Trophoblast cell (in vitro differentiated cells and primary cell): ENCODE data around the gene C14orf93.

ENCODE experiments used
- DNase-seq, 2 donors: peaks; one replicate each; pipeline ENCODE4 v3.0.0-alpha.2; 2016
- H2AFZ ChIP-seq: 2 replicates; pipeline ENCODE4 v1.6.1; 2013; ENCODE audit warnings: low read length, moderate library complexity, mild to moderate bottlenecking; ENCODE audit not compliant: insufficient read depth, poor library complexity
- H2AK5ac ChIP-seq: 2 replicates; pipeline ENCODE4 v1.6.1; 2013; ENCODE audit warnings: mild to moderate bottlenecking, low read length
- H2BK120ac ChIP-seq: 2 replicates; pipeline ENCODE4 v1.6.1; 2013; ENCODE audit warnings: low read length, mild to moderate bottlenecking, moderate library complexity; ENCODE audit not compliant: insufficient read depth, poor library complexity
- H2BK12ac ChIP-seq: 2 replicates; pipeline ENCODE4 v1.6.1; 2013; ENCODE audit warnings: mild to moderate bottlenecking, low read length, moderate library complexity
- H2BK5ac ChIP-seq: 2 replicates; pipeline ENCODE4 v1.6.1; 2013; ENCODE audit warnings: low read length, low read depth, moderate library complexity, mild to moderate bottlenecking; ENCODE audit not compliant: poor library complexity
- H3K14ac ChIP-seq: 2 replicates; pipeline ENCODE4 v1.6.1; 2013; ENCODE audit warnings: mild to moderate bottlenecking, low read length
- H3K18ac ChIP-seq: 2 replicates; pipeline ENCODE4 v1.6.1; 2013; ENCODE audit warnings: mild to moderate bottlenecking, low read length
- H3K23ac ChIP-seq: 2 replicates; pipeline ENCODE4 v1.6.1; 2013; ENCODE audit warnings: low read length
- H3K27ac ChIP-seq: 2 replicates; pipeline ENCODE4 v1.5.1; 2013; ENCODE audit warnings: low read depth, mild to moderate bottlenecking, inconsistent platforms, low read length, moderate library complexity
- H3K27me3 ChIP-seq: 2 replicates; pipeline ENCODE4 v1.6.1; 2013; ENCODE audit warnings: inconsistent platforms, mild to moderate bottlenecking, low read length, moderate library complexity; ENCODE audit not compliant: insufficient read depth
- H3K36me3 ChIP-seq, 2 experiments: 1 replicate in 1 of 2; 2 replicates in 1 of 2; pipeline ENCODE4 v1.6.1; 2013; ENCODE audit warnings: low read length in 2 of 2, mild to moderate bottlenecking in 2 of 2, moderate library complexity in 1 of 2; ENCODE audit not compliant: insufficient read depth in 2 of 2, control insufficient read depth in 1 of 2
- H3K4ac ChIP-seq: 2 replicates; pipeline ENCODE4 v1.6.1; 2013; ENCODE audit warnings: low read depth, mild to moderate bottlenecking, low read length, moderate library complexity
- H3K4me1 ChIP-seq, 2 experiments: 1 replicate in 1 of 2; 2 replicates in 1 of 2; pipeline ENCODE4 v1.6.1; 2013; ENCODE audit warnings: low read length in 2 of 2, mild to moderate bottlenecking in 2 of 2, moderate library complexity in 1 of 2; ENCODE audit not compliant: insufficient read depth in 2 of 2, control insufficient read depth in 1 of 2
- H3K4me2 ChIP-seq: 2 replicates; pipeline ENCODE4 v1.6.1; 2013; ENCODE audit warnings: inconsistent platforms, mild to moderate bottlenecking, low read length, moderate library complexity
- H3K4me3 ChIP-seq: 2 replicates; pipeline ENCODE4 v1.5.1; 2013; ENCODE audit warnings: mild to moderate bottlenecking, low read depth, low read length, inconsistent platforms
- H3K79me1 ChIP-seq: one replicate; pipeline ENCODE4 v1.6.1; 2013; ENCODE audit warnings: low read length
- H3K79me2 ChIP-seq: 2 replicates; pipeline ENCODE4 v1.6.1; 2013; ENCODE audit warnings: low read length, mild to moderate bottlenecking; ENCODE audit not compliant: control insufficient read depth, insufficient read depth, poor library complexity
- H3K9ac ChIP-seq: 2 replicates; pipeline ENCODE4 v1.6.1; 2013; ENCODE audit warnings: mild to moderate bottlenecking, low read length
- H3K9me3 ChIP-seq: 2 replicates; pipeline ENCODE4 v1.6.1; 2013; ENCODE audit warnings: low read depth, mild to moderate bottlenecking, control low read depth, inconsistent platforms, low read length; ENCODE audit not compliant: insufficient read depth
- H4K12ac ChIP-seq: 2 replicates; pipeline ENCODE4 v1.6.1; 2013; ENCODE audit warnings: low read depth, mild to moderate bottlenecking, low read length, moderate library complexity
- H4K8ac ChIP-seq: 2 replicates; pipeline ENCODE4 v1.6.1; 2013; ENCODE audit warnings: low read depth, mild to moderate bottlenecking, low read length, moderate library complexity
- H4K91ac ChIP-seq: one replicate; pipeline ENCODE4 v1.6.1; 2013; ENCODE audit warnings: low read depth, mild to moderate bottlenecking, low read length, moderate library complexity
- WGBS: extraction: QIAGEN DNeasy Blood & Tissue Kit; methylation state at CpG from one replicate; pipeline ENCODE4 v1.1.7; 2013; ENCODE audit warnings: missing lambda C conversion rate; ENCODE audit not compliant: insufficient read length, insufficient coverage; ENCODE audit errors: extremely low coverage; 5-methylcytosine and 5-hydroxymethylcytosine counted together

The C14orf93 gene

DNA sequence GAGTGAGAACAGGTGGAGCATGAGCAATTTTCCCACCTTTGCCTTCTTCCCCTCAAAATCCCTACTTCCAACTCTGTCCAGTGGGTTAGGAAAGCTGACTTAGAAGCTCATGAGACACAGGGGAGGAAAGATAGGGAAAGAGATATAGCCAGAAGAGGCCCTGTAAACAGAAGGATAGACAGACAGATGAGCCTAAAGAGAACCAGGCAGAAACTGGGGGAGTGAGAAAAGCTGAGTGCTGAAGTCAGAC lies 32.6 kb downstream of the C14orf93 start:
- Histone ChIP-seq H3K18ac (peak overlapping the region; percentile 58), H2BK120ac (peak overlapping the region; percentile 59), H3K4me1 (peaks cover 28 to 32% of the 10 kb centered on the region in 2 experiments), H3K4me2 (peak overlapping the region; percentile 43), H3K9me3 (no peaks in the 10 kb centered on the region), H4K91ac (peak overlapping the region; percentile 68), H3K27ac (peak overlapping the region; percentile 84), H3K9ac (no peak overlapping the region), H4K12ac (no peak overlapping the region), H2AFZ (no peak overlapping the region), H3K4ac (no peak overlapping the region), H4K8ac (peak overlapping the region; percentile 34), H2BK5ac (peak overlapping the region; percentile 74), H3K4me3 (no peak overlapping the region), H3K23ac (no peak overlapping the region), H3K79me2 (peaks cover 35% of the 10 kb centered on the region), H3K79me1 (peaks cover 36% of the 10 kb centered on the region), H2BK12ac (peak overlapping the region; percentile 39), H2AK5ac (no peak overlapping the region), H3K14ac (peak overlapping the region; percentile 25), H3K27me3 (no peaks in the 10 kb centered on the region), H3K36me3 (peaks cover 39 to 48% of the 10 kb centered on the region in 2 experiments)
- DNase-seq, result no peak

DNA sequence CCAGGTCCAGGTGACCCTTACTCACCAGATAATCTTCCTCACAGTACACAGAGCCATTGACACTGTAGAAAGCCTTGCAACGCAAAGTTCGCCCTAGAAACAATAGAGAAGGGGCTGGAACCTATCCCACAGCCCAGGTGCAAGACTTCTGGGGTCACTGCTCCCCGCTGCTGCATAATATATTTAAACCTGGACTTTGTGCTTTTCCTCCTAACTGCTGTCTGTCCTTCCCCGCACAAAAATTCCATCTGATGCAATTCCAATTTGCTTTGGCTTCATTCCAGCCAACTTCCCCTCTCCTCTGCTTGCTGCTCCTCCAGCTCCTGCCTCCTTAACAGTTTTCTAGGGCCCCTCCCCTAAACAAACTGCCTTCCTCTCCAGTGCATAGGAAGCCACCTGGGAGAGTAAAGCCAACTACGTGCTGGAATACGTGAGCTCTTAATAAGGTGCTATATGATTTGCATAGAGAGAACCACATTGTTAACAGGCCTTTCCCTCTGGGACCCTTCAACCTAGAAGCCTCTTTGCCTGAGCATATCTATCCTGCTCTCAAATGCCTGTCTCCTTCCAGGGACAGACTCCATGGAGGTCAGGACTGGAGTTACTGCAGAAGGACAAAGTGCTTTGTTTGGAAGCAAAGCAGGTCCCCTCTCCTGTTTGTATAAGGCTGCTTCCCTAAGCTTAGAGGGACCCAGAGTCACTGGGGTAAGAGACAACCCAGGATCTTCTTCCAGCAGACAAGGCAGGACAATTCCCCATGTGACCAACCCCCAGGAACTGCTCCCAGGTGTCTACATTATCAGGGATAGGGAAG lies 33.1 kb downstream of the C14orf93 start:
- no peak overlapping the region for H3K23ac ChIP-seq
- H3K4ac ChIP-seq, result peak overlapping the region; percentile 7
- peak overlapping the region; percentile 11 for H3K9ac ChIP-seq
- H3K18ac ChIP-seq, result peak overlapping the region; percentile 58
- H4K91ac ChIP-seq, result peak overlapping the region; percentile 68
- H3K14ac ChIP-seq, result peak overlapping the region; percentile 25
- peak overlapping the region; percentile 84 for H3K27ac ChIP-seq
- H3K4me3 ChIP-seq, result no peak overlapping the region
- peaks cover 31% of the 10 kb centered on the region for H3K79me1 ChIP-seq
- peak overlapping the region; percentile 39 for H2BK12ac ChIP-seq
- no peaks in the 10 kb centered on the region for H3K9me3 ChIP-seq
- no peak overlapping the region for H4K12ac ChIP-seq
- H2AK5ac ChIP-seq, result no peak overlapping the region
- H3K36me3 ChIP-seq, result peaks cover 41 to 52% of the 10 kb centered on the region in 2 experiments
- peak overlapping the region; percentile 34 for H4K8ac ChIP-seq
- H3K27me3 ChIP-seq, result no peaks in the 10 kb centered on the region
- H2AFZ ChIP-seq, result no peak overlapping the region
- peak overlapping the region; percentile 74 for H2BK5ac ChIP-seq
- peak overlapping the region; percentile 43 for H3K4me2 ChIP-seq
- H2BK120ac ChIP-seq, result peak overlapping the region; percentile 59
- H3K4me1 ChIP-seq, result peaks cover 28 to 32% of the 10 kb centered on the region in 2 experiments
- no CpG with 5 or more reads among the region's 6 CpGs for WGBS
- peaks cover 30% of the 10 kb centered on the region for H3K79me2 ChIP-seq
- DNase-seq, result no peak

DNA sequence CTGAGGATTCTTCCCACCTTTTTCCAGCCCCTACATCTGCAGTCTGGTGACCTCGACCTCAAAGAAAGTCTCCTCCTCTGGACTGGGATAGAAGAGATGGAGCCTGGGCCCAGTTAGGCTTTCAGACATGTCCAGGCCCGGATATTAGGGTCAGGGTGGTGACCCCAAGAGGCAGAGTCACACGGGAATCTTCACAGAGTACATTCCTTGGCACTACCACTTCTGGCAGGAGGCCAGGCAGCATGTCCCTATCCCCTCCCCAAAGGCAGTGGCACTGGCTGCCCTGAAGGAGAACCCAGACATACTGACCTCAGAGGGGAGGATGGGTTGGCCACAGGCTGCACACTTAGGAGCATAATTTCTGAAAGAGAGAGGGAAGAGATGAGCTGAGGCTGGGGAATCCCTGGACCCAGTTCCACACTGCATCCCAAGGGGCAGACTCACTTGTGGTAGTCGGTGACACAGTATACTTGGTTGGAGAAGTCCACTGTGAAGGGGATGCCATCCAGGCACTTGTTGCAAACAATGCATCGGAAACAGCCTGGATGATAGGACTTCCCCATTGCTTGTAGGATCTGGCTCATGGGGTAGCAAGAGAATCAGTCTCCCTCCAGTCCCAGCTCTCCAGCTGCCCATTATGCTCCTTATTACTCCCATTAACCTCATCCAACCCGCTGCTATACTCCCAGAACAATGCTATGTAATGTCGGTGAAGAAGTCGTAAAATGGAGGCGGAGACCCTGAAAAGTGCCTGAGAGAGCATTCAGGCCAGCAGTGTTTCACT lies 35.2 kb downstream of the C14orf93 start:
- H3K79me2 ChIP-seq, result peaks cover 12% of the 10 kb centered on the region
- H3K4me3 ChIP-seq, result no peak overlapping the region
- H2BK5ac ChIP-seq, result no peak overlapping the region
- H3K79me1 ChIP-seq, result peaks cover 15% of the 10 kb centered on the region
- H3K18ac ChIP-seq, result no peak overlapping the region
- H3K9me3 ChIP-seq, result no peaks in the 10 kb centered on the region
- no peak overlapping the region for H3K14ac ChIP-seq
- peak overlapping the region; percentile 13 for H3K9ac ChIP-seq
- H3K4me2 ChIP-seq, result no peak overlapping the region
- no peak overlapping the region for H3K27ac ChIP-seq
- H2BK12ac ChIP-seq, result no peak overlapping the region
- H3K4ac ChIP-seq, result no peak overlapping the region
- H3K4me1 ChIP-seq, result peaks cover 25 to 29% of the 10 kb centered on the region in 2 experiments
- no peak overlapping the region for H2BK120ac ChIP-seq
- no peak for DNase-seq
- no CpG with 5 or more reads among the region's 9 CpGs for WGBS
- H3K27me3 ChIP-seq, result no peaks in the 10 kb centered on the region
- peaks cover 41 to 52% of the 10 kb centered on the region in 2 experiments for H3K36me3 ChIP-seq
- H4K91ac ChIP-seq, result no peak overlapping the region
- H2AK5ac ChIP-seq, result no peak overlapping the region
- no peak overlapping the region for H4K12ac ChIP-seq
- no peak overlapping the region for H2AFZ ChIP-seq
- no peak overlapping the region for H3K23ac ChIP-seq
- no peak overlapping the region for H4K8ac ChIP-seq

DNA sequence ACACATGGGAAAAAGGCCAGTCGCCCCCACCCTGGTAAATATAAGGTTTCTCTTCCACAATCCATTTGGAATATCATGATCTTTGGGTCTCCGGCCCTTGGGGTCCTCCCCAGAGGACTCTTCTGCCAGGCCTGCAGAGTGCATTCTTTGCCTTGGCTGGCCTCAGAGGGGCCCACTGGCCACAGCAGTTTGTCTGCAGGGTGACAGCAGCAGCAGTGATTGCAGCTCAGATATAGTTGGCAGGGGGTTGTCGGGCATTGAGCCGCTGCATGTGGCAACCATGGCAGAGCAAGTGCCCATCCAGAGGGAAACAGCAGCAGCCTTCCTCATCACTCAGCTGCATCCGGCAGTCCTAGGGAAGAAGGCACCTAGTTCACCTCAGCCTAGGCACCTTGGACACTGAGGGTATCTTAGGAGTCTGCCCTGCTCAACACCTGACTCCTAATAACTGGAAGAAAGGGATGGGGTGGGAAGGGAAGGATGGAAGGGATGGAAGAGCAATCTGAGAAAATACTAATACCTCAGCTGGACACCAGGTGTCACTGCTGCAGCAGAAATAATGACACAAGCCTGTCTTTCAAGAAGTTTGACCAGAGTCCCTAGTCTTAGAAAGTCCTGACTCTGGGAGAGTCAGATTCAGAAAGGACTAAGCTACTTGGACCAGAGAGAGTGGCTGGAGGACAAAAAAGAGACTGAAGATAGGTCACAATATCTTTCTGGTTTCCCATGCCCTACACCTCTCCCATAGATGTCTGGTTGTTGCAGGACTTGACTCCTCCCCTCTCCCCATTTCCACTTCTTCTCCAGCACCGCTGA lies 36.5 kb downstream of the C14orf93 start:
- H3K4ac ChIP-seq, result no peak overlapping the region
- peak overlapping the region; percentile 53 for H3K18ac ChIP-seq
- peaks cover 14 to 17% of the 10 kb centered on the region in 2 experiments for H3K4me1 ChIP-seq
- DNase-seq, result peak; percentile 44 to 85
- no peak overlapping the region for H3K9ac ChIP-seq
- H2BK5ac ChIP-seq, result no peak overlapping the region
- no peak overlapping the region for H2AFZ ChIP-seq
- H4K12ac ChIP-seq, result no peak overlapping the region
- no peak overlapping the region for H3K4me3 ChIP-seq
- H3K4me2 ChIP-seq, result no peak overlapping the region
- H4K91ac ChIP-seq, result no peak overlapping the region
- H3K27ac ChIP-seq, result no peak overlapping the region
- no peak overlapping the region for H2BK120ac ChIP-seq
- peaks cover 12% of the 10 kb centered on the region for H3K79me1 ChIP-seq
- H4K8ac ChIP-seq, result no peak overlapping the region
- WGBS, result no CpG with 5 or more reads among the region's 6 CpGs
- no peak overlapping the region for H3K23ac ChIP-seq
- H2AK5ac ChIP-seq, result no peak overlapping the region
- no peaks in the 10 kb centered on the region for H3K9me3 ChIP-seq
- no peak overlapping the region for H3K14ac ChIP-seq
- peaks cover 47 to 56% of the 10 kb centered on the region in 2 experiments for H3K36me3 ChIP-seq
- no peaks in the 10 kb centered on the region for H3K27me3 ChIP-seq
- no peak overlapping the region for H2BK12ac ChIP-seq
- H3K79me2 ChIP-seq, result peaks cover 8% of the 10 kb centered on the region
